ENCODE results near the gene BEST1.

GRCh38 chr11:61914471-61915171 lies 35.5 kb upstream of the BEST1 start:
- TF ChIP-seq ZSCAN29 (CRISPR knock-in tag; conservative IDR thresholded peaks at IDR 0.05) (no peak), FOXM1 (CRISPR knock-in tag; IDR thresholded peaks at IDR 0.05) (no peak), CTCF (CRISPR knock-in tag; IDR thresholded peaks at IDR 0.05) (no peak), RFX5 (IDR thresholded peaks at IDR 0.05; ENCODE audit: low read depth, low read length) (no peak), ELF4 (CRISPR knock-in tag; IDR thresholded peaks at IDR 0.05; ENCODE audit: borderline replicate concordance) (no peak), REPIN1 (CRISPR knock-in tag; IDR thresholded peaks at IDR 0.05; ENCODE audit: borderline replicate concordance, low read depth) (no peak), SETDB1 (CRISPR knock-in tag; IDR thresholded peaks at IDR 0.05; ENCODE audit: borderline replicate concordance) (no peak), ZNF253 (CRISPR knock-in tag; IDR thresholded peaks at IDR 0.05; ENCODE audit: borderline replicate concordance) (no peak), LRRFIP1 (CRISPR knock-in tag; conservative IDR thresholded peaks at IDR 0.05) (no peak), ZFP36 (IDR thresholded peaks at IDR 0.05; ENCODE audit: borderline replicate concordance, low read depth, low read length, partially characterized antibody) (no peak), MYC (CRISPR knock-in tag; IDR thresholded peaks at IDR 0.05; ENCODE audit: borderline replicate concordance) (no peak), ZBTB26 (CRISPR knock-in tag; IDR thresholded peaks at IDR 0.05; ENCODE audit: borderline replicate concordance) (no peak)
